HepG2 (cell line): Measurements from ENCODE around the gene RHOV. TPM values are rescaled to one million over a fixed set of nuclear protein-coding genes. Genes with fewer than 3 reads are reported as not detected.

Experiments used
- DDIT3 ChIP-seq: sonication (generic); formaldehyde crosslinking; IDR thresholded peaks from 2 replicates; pipeline ENCODE4 v1.4.0; 2020; ENCODE audit warnings: mild to moderate bottlenecking, missing genetic modification reagents
- GMEB1 ChIP-seq: sonication (generic); formaldehyde crosslinking; IDR thresholded peaks from 2 replicates; pipeline ENCODE4 v1.5.1; 2020; ENCODE audit warnings: missing genetic modification reagents, mild to moderate bottlenecking, borderline replicate concordance
- NFE2L2 ChIP-seq: fragments of 150-350 bp; IDR thresholded peaks from 2 replicates; pipeline ENCODE4 v1.6.1; 2014; ENCODE audit warnings: low read length
- RFX5 ChIP-seq: IDR thresholded peaks from 2 replicates; pipeline ENCODE4 v1.6.1; 2011; ENCODE audit warnings: low read depth, low read length, improper control_type of control experiment
- RNF2 ChIP-seq: fragments of 450-650 bp; conservative IDR thresholded peaks from 2 replicates; pipeline ENCODE4 v1.6.1; 2016; ENCODE audit warnings: low read depth
- SALL1 ChIP-seq: sonication (generic); formaldehyde crosslinking; IDR thresholded peaks from 2 replicates; pipeline ENCODE4 v1.8.0; 2022; ENCODE audit warnings: mild to moderate bottlenecking, missing genetic modification reagents
- SALL2 ChIP-seq: sonication (generic); formaldehyde crosslinking; IDR thresholded peaks from 2 replicates; pipeline ENCODE4 v1.8.1; 2023; ENCODE audit warnings: mild to moderate bottlenecking, missing genetic modification reagents, inconsistent platforms
- ZBTB10 ChIP-seq: sonication (generic); formaldehyde crosslinking; IDR thresholded peaks from 2 replicates; pipeline ENCODE4 v1.4.0; 2020; ENCODE audit warnings: missing genetic modification reagents, borderline replicate concordance
- ZHX2 ChIP-seq, 2 experiments: sonication (generic) in 1 of 2; formaldehyde crosslinking in 1 of 2; IDR thresholded peaks; 2 replicates each; pipeline versions ENCODE4 v1.6.1 to v1.9.0; 2014 to 2022; ENCODE audit warnings: antibody characterized with exemption in 1 of 2, borderline replicate concordance in 1 of 2, inconsistent platforms in 1 of 2, low read depth in 1 of 2, missing genetic modification reagents in 1 of 2
- ZNF10 ChIP-seq: sonication (generic); formaldehyde crosslinking; IDR thresholded peaks from 2 replicates; pipeline ENCODE4 v1.4.0; 2020; ENCODE audit warnings: mild to moderate bottlenecking, low read depth, missing genetic modification reagents, borderline replicate concordance
- ZNF614 ChIP-seq: IDR thresholded peaks from 2 replicates; pipeline ENCODE4 v1.6.1; 2018; ENCODE audit warnings: missing biosample characterization, missing genetic modification reagents, inconsistent platforms, borderline replicate concordance
- ZNF83 ChIP-seq: sonication (generic); formaldehyde crosslinking; IDR thresholded peaks from 2 replicates; pipeline ENCODE4 v1.4.0; 2020; ENCODE audit warnings: missing genetic modification reagents, mild to moderate bottlenecking, borderline replicate concordance
- ZSCAN25 ChIP-seq: sonication (generic); formaldehyde crosslinking; IDR thresholded peaks from 2 replicates; pipeline ENCODE4 v1.8.0; 2022; ENCODE audit warnings: mild to moderate bottlenecking, missing genetic modification reagents
- polyA plus RNA-seq, 8 experiments: library from polyadenylated mRNA; depleted of rRNA in 3 of 8; stranded (reverse) in 7 of 8; unstranded in 1 of 8; fragments of >200 nt; fragmentation: Illumina TruSeq in 4 of 8; extraction: Trizol in 4 of 8; gene quantifications; 2 replicates each; pipeline versions ENCODE4 v1.2.1 to v1.2.3, GENCODE V29; 2011 to 2016; ENCODE audit warnings: low read depth in 4 of 8, missing spikeins in 1 of 8, mixed read lengths in 1 of 8; ENCODE audit not compliant: insufficient read depth in 1 of 8
- total RNA-seq, 5 experiments: library from RNA; depleted of rRNA; stranded (reverse); fragments of >200 nt; fragmentation: Illumina TruSeq; extraction: Trizol; gene quantifications; 2 replicates each; pipeline ENCODE4 v1.2.3, GENCODE V29; 2016; ENCODE audit warnings: low read depth in 1 of 5
- TF ChIP-seq, protein P1 (sequence below): sonication (generic); formaldehyde crosslinking; conservative IDR thresholded peaks from 2 replicates; pipeline ENCODE4 v1.8.1; 2023; ENCODE audit warnings: missing genetic modification reagents

The RHOV gene
- total and polyA plus RNA-seq, 2 of the 13 experiments (the other 11 are each of a cell fraction or from before 2014, with no cell fraction given), result 0.17 to 0.18 TPM

GRCh38 chr15:40906091-40906990, 32.3 kb upstream of the RHOV start (continued):
- TF ChIP-seq DDIT3 (CRISPR knock-in tag) (no peak), ZNF10 (no peak), RNF2 (no peak), ZHX2 (IDR thresholded peaks at IDR 0.05; ENCODE audit: low read depth) (no peak), ZHX2 (CRISPR knock-in tag; IDR thresholded peaks at IDR 0.05; ENCODE audit: borderline replicate concordance) (no peak), ZBTB10 (CRISPR knock-in tag) (no peak), GMEB1 (CRISPR knock-in tag) (0 out of 2 replicates have a peak, but pooled peaks have one; percentile 36), RFX5 (no peak), ZSCAN25 (CRISPR knock-in tag) (peak; percentile 23; the same call in 1 of the 2 replicates), NFE2L2 (no peak), ZNF83 (CRISPR knock-in tag) (no peak), ZNF614 (CRISPR knock-in tag) (no peak), SALL2 (CRISPR knock-in tag) (peak; percentile 71; the same call in 1 of the 2 replicates), SALL1 (CRISPR knock-in tag) (peak; percentile 70)
- TF ChIP-seq, protein P1, sequence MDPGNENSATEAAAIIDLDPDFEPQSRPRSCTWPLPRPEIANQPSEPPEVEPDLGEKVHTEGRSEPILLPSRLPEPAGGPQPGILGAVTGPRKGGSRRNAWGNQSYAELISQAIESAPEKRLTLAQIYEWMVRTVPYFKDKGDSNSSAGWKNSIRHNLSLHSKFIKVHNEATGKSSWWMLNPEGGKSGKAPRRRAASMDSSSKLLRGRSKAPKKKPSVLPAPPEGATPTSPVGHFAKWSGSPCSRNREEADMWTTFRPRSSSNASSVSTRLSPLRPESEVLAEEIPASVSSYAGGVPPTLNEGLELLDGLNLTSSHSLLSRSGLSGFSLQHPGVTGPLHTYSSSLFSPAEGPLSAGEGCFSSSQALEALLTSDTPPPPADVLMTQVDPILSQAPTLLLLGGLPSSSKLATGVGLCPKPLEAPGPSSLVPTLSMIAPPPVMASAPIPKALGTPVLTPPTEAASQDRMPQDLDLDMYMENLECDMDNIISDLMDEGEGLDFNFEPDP (CRISPR knock-in tag), result no peak
